GM18867 (cell line): Measurements from ENCODE around the gene GADD45B.

ENCODE experiments used
- ATAC-seq: cut with Tn5 transposase; IDR thresholded peaks from one replicate; pipeline ENCODE4 v1.9.1; 2021; ENCODE audit warnings: mild to moderate bottlenecking, moderate library complexity; ENCODE audit not compliant: unreplicated experiment

Gene GADD45B, protein sequence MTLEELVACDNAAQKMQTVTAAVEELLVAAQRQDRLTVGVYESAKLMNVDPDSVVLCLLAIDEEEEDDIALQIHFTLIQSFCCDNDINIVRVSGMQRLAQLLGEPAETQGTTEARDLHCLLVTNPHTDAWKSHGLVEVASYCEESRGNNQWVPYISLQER

DNA sequence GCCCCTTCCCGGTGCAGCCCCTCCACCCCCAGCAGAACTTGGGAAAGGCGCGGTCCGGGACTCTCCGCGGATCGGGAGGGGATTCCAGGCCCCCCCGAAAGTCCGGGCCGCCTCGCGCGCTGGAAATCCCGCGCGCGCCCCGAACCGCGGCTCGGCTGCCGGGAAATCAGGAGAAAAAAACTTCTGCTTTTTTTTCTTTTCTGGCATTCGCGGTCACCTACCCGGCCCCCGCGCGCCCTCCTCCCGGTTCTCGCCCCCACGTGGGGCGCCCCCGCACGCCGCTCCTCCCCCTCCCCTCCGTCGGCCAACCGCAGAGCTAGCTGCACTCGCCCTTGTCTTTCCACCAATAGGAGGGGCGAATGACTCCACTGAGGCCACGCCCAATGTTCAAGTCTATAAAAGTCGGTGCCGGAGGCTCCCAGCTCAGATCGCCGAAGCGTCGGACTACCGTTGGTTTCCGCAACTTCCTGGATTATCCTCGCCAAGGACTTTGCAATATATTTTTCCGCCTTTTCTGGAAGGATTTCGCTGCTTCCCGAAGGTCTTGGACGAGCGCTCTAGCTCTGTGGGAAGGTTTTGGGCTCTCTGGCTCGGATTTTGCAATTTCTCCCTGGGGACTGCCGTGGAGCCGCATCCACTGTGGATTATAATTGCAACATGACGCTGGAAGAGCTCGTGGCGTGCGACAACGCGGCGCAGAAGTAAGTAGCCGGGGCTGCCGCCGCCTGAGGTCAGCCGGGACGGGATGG is at the start of gene GADD45B:
TSS of gene GADD45B (plus strand) at position 426 of the 749 bp plus-strand sequence. CDS start at position 658, 232 bp downstream.
- peak; percentile 55 for ATAC-seq

DNA sequence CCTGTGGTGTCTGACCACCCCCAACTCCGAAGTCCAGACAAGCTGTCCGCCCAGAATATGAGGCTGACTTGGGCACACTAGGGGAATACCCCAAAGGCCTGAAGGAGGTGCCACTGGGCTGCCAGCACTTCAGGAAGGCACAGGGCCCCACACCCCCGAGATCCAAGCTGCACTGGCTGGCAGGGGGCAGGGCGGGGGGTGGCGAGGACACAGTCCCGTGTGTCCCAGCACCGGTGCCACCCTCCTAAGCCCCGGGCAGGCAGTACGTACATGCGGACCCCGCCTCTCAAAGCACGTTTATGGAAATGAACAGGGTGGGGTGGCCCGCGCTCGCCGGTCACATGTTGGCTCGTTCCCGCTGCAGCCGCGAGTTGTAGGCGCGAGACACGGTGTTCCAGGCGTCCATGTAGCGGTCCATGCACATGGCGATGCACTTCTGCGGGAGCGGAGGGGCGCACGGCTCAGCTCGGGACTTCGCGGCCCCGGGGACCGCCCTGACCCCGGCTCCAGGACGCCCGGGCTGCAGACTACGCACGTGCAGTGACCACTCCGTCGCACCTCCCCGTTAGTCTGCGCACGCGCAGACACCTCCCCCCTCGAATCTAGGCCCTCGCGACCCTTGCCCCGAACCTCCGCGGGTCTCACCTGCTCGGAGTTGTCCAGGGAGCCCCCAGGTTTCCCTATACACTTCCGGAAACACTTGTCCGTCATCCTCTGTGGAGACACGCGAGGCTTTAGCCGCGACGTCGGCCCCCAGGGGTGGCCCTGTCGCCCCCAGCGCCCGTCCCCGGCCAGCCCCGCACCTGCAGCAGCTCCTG is 49.1 kb upstream of the GADD45B start:
- ATAC-seq: peak; percentile 12

DNA sequence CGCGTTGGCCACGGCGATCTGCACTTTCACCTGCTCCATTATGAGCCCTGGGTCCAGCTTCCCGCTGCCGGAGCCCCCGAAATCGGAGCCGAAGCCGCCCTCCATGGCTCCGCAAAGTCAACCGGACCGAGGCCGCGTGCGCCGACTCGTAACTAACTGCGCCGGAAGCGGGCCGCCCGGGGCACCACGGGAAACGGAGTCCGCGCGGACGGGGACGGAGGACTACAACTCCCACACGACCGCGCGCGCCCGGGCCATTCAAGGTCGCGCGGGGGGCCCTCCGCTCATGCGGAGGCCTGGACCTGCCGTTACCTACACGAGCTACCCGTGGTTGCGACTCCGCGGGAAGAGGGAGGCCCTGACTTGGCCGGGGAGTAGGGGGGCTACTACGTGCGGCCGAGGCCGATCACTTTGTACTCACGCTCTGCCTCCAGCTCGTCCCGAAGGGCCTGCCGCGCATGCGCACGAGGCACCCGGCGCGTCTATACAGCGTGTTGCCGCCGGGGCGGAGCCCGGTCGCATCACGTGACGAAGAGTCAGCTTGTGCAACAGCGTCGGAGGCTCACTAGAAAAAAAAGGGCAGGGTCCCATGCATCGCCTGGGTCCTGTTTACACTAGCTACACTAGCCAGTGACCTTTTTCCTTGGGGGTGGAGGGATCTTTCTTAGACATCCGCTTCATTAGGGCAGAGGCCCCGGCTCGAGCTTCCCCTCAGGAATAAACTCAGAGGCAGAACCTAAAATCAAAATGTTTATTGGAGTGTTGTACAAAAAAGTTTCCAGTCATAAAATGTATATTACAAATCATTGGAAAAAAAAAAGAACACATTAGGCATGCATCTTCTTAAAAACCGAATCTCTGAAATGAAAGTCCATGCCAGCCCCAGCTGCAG is 48.3 kb upstream of the GADD45B start, which contains the start of gene TIMM13:
TSS of gene TIMM13 (minus strand) at position 158 of the 892 bp plus-strand sequence. CDS start at position 105, 53 bp downstream.
- peak; percentile 72 for ATAC-seq

DNA sequence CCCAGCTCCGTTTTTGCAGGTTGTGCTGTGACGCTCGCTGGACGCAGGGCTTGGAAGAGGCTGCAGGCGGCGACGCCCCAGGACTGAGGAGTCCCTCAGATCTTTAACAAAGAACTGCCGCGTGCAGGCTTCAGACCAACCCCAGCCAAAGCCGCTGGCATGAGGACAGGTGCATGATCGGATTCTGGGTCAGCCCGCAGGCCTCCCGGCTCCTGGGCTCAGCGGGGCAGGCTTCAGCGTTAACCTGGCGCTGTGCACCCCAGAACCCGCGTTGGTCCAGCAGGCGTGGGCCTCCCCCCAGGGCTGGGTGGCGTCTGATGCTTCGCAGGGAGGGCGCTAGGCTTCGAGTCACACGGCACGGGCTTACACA is 47.6 kb upstream of the GADD45B start:
- ATAC-seq: no peak

DNA sequence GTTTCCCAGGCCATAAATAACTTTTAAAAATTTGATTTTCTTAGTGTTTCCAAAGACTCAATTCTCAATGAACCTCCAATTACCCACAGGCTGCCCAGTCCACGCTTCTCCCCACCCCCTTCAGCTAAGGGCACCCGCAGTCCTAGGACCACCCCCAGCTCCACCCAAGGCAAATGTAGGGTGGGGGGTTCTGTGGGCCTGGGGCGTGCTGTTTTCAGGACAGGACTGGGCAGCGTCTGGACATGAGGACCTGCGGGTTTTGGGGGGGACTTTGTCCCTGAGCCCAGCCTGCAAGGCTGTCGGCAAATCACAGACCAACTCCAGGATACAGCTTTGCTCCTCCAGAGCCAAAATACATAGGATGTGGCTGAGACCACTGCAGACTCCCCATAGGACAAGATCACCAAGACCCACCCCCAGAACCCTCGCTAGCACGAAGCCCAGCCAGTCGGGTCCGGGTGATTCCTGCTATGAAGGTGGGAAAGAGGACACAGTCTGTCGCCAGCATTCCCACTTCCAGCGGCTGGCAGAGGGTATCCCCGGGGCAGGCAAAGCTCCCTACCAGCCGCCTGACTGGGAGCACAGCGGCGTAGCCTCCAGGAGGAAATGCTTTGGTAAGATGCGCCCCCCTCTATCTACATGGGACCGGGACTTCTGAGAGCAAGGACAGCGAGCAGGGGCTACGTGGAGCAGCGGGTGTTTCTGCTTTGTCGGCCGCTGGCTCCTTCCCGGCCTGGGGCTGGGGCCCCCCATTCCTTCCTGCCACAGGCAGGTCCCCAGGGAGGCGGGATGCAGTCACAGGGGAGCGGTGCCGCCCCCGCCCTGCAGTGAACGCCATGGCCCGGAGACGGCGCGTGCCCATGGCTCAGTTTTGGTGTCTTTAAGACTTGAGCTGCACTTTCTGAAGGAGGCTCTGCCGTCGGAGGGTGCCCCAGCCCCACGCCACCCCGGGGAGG is 46.9 kb upstream of the GADD45B start:
- no peak for ATAC-seq

DNA sequence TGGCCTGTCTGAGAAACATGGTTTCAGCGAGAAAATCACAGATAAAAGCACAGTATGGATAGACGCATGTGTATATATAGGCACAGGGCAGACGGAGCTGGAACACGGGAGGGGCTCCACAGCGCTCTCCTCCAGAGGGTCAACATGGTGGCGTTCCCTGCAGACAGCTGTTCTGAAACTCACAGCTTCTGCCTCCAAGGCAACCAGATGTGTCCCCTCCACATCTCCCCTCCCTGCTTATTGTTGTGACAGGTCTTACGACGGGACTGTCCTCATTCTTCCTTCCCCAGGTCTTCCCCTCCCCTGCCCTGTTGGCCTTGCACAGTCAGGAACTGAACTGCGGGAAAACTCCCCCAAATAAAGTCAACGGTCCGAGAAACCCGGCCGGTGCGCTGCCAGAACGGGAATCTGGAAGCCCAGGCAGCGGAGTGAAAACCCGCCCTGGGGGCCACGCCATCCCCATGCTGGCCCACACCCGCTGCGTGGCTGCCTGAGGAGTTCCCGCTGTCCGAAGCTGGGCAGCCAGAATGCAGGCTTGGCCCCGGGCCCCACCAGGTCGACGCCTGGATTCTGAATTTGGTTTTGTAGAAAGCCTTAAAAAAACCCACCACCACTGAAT is 45.9 kb upstream of the GADD45B start:
- no peak for ATAC-seq

DNA sequence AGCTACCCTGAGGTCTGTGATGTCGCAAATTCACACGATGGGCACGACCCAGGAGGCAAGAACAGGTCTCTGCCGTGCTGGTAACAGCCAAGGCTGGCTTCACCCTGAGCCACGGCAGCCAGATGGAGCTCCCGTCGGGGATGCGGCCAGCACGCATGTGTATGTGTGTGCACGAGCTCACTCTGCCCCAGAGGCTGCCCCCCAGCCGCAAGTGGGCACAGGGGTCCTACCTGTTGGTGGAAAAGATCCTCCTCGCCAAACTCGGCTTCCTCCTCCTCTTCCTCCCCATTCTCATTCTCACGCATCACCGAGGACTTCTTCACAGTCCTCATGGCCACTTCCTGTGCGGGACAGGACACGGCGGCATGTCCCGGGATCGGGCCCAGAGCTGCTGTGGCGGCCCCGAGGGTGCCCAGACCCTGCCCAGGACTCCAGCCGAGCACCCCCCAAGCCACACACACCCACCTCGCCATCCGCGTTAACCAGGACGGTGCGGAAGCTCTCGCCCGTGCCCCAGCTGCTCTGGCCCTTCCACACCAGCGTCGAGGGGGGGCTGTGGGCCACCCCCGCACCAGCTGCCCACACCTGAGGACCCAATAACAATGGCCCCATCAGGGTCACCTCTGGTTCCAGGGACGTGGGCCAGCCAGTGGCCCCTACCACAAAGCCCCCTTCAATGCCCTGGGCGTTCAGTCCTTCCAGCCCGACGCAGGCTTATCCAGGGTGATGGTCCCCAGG is 44.4 kb upstream of the GADD45B start:
- ATAC-seq: no peak

DNA sequence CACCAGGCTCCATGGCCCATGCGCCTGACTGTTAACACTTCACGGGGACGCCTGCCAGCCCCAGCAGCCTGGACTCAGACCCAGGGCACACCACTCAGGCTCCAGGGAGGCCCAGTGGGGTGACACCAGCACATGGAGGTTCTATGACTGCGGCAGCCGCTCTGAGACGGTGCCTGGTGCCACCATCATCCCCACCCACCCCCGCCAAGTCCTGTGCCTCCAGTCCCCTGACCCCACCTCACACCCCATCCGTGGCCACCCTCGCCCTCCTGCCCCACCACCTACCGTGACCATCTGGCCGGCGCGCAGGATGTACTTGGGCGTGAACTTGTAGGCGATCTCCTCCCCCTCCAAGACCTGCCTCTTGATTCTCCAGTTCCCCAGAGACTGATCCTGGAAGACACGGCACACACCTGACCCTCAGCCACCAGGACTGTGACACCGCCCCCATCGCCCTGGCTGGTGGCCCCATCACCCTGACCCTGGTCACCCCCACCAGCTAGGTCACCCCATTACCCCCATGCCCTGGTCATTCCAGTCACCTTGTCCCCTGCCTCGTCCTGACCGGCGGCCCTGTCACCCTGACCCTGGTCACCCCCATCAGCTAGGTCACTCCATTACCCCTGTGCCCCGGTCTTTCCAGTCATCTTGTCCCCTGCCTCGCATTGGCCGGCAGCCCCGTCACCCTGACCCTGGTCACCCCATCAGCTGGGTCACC is 43.6 kb upstream of the GADD45B start:
- ATAC-seq: no peak

DNA sequence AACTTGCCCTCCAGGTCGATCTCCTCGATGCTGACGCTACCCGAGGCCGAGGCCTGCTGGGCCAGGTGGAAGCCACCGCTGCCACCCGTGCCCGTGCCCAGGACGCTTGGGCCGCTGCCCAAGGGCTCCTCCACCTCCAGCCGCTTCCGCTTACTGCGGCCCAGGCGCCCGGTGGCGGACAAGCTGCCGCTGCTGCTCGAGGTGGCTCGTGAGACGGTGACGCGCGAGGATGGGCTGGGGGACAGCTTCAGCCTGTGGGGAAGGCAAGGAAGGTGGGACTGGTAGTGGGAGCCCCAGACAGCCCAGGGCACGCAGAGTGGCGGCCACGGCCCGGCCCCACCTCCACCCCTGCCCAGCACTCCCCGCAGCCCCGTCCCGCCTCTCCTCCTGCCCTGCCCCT is 42.1 kb upstream of the GADD45B start:
- ATAC-seq: no peak

DNA sequence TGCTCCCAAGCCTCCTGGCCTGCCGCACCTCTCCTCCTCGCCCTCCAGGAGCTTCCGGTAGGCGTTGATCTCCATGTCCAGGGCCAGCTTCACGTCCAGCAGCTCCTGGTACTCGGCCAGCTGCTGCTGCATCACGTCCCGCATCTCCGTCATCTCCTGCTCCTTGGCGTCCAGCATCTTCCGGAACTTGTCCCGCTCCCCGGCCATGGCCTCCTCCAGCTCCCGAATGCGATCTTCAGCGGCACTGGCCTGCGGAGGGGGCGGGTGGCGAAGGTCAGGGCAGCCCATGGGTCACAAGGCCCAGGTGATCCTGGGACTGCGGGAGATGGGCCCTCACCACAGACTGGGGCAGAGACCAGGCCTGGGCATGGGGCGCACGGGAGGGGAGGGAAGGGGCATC is 41.7 kb upstream of the GADD45B start:
- ATAC-seq: no peak

DNA sequence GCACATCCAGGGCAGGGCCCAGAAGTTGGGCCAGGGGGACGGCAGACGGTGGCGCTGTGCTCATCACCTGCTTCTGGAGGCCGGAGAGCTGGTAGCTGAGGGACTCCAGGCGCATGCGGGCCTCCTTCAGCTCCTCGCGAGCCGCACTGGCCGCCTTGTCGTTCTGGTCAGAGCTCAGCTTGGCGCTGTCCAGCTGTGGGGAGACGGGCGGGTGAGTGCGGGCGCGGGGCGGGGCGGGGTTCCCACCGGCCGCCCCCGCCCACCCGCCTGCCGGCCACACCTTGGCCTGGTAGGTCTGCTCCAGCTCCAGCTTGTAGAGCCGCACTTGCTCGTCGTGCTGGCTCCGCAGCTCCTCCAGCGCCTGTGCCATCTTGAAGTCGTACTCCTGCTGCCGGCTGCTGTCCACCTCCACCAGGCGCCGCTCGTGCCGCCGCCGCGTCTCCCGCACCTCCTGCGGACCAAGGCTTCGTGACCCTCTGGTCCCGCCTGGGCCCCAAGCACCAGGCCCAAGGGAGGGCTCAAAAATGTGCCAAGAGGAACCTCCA is 41.1 kb upstream of the GADD45B start:
- no peak for ATAC-seq

DNA sequence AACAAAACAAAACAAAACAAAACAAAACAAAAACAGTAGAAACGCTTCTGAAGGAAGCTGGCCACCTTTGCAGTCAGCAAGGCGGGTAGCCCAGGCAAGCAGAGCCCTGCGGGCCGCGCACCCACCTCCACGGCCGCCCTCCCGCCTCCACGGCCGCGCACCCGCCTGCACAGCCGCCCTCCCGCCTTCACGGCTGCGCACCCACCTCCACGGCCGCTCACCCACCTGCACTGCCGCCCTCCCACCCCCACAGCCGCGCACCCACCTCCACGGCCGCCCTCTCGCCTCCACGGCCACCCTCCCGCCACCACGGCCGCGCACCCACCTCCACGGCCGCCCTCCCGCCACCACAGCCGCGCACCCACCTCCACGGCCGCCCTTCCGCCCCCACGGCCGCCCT is 39.5 kb upstream of the GADD45B start:
- no peak for ATAC-seq

DNA sequence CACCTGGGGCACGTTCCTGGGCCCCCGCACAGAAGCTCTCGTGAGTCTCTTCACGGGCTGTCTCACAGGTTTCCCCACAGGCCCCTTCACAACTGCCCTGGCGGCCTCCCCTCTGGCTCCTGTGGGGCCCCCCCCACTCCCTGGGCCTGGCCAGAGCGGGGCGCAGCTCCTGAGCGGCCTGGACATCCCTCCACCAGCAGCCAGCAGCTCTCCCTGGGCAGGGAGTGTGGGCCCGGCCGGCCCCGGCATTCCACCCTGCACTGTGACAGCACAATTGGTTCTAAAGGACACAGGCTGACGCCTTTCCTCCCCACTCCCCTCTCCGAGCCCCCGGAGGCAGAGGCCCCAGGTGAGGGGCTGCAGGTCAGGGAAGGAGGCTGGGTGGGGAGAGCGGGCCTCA is 39.0 kb upstream of the GADD45B start:
- ATAC-seq: no peak

DNA sequence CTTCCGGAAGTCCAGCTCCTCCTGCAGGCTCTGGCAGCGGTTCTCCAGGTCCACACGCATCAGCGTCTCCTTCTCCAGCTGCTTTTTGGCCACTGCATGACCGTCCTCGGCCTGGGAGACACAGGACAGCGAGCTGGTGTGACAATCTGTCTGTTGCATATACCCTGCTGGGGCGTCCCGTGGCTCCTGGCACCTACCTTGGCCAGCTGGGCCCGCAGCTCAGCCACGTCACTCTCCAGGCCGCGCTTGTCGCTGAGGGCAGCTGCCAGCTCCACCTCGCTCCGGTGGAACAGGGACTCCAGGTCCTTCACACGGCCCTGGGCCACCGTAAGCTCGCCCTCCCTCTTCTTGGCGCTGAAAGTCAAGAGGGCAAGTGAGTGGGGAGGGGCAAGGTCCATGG is 37.7 kb upstream of the GADD45B start:
- no peak for ATAC-seq

DNA sequence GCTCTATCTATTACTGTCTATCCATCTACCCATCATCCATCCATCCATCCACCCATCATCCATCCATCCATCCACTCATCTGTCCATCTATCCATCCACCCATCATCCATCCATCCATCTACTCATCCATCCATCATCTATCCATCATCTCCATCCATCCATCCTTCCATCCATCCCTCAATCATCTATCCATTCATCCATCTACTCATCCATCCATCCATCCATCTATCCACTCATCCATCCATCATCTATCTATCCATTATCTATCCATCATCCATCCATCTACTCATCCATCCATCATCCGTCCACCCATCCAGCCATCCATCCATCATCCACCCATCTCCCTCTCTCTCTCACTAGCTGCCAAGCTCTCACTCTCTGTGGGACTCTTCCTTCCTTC is 35.4 kb upstream of the GADD45B start:
- no peak for ATAC-seq

DNA sequence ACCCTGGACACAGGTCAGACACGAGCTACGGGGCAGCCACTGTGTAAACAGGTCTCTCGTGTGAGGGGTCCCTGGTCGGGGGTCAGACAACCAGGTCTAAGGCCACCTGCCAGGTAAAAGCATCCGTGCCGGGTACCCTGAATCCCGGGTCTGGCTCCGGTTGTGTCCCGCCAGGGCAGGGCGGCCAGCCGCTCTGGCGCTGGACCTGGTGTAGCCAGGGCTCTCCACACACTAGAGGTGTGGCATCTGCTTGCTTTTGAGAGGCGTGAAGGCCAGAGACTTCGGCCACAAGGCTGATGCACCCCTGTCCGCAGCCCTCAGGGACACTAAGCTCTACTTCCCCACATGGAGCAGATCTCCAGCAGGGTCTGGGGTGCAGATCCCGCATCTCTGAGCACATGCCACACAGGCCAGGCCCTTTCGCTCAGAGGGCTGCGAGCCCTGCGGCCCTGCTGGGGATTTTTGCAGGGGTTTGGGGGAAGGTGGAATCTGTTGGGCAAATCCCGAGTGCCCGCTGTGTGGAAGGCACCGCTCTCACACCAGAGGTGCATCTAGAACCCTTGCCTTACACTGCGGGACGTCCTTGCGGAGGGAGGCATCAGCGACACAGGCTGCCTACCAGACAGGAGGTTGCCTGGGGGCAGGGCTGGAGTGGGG is 34.7 kb upstream of the GADD45B start:
- no peak for ATAC-seq

DNA sequence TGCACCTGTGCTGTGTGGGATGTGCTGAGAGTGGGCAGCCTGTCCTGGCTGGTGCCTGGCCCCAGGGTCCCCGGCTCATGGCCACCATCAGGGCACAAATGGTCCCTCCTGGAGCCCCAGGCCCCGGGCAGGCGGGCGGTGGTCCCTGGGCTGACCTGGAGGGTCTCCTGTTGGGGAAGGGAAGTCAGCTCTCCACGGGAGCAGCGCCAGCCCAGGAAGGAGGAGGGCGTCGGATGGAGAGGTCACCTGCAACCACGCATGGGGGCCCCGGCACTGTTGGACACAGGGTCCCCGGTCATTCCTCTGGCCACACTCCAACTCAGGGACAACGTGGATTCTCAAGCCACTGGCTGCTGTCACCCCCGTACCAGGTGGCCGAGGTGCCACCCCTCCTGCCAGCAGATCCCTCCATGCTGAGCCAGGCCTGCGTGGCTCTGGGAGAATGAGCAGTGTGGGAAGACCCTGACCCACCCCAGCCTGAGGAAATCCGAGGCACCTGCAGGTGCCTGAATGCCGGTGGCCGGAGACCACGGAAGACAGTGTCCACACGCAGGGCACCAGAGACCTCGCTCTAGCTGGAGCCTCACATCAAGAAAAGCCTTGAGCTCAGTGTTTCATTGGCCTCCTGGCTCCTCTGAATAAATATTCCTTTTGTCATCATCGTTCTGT is 32.7 kb upstream of the GADD45B start:
- ATAC-seq: no peak
